MM.1S (cell line): ENCODE results near the gene LCN12.

Experiments
- DNase-seq: peaks from one replicate; pipeline ENCODE4 v3.0.0-alpha.2; 2015
- H2AFZ ChIP-seq: fragments of 300-600 bp; sonication (generic); 2 replicates; pipeline ENCODE4 v1.6.0; 2016; ENCODE audit warnings: antibody characterized with exemption, low read length
- H3F3A ChIP-seq: fragments of 300-600 bp; sonication (generic); 2 replicates; pipeline ENCODE4 v1.6.1; 2016; ENCODE audit warnings: mild to moderate bottlenecking, antibody characterized with exemption, low read length, moderate library complexity, mixed read lengths; ENCODE audit not compliant: insufficient read depth
- H3K27ac ChIP-seq: fragments of 300-600 bp; sonication (generic); 2 replicates; pipeline ENCODE4 v1.5.1; 2016; ENCODE audit warnings: mild to moderate bottlenecking, low read length
- H3K27me3 ChIP-seq: fragments of 300-600 bp; sonication (generic); replicated peaks from 2 replicates; pipeline ENCODE4 v1.6.0; 2016; ENCODE audit warnings: low read length; ENCODE audit not compliant: insufficient read depth
- H3K36me3 ChIP-seq: fragments of 300-600 bp; sonication (generic); replicated peaks from 2 replicates; pipeline ENCODE4 v1.6.1; 2016; ENCODE audit warnings: mild to moderate bottlenecking, low read length, mixed read lengths; ENCODE audit not compliant: insufficient read depth
- H3K4me1 ChIP-seq: fragments of 300-600 bp; sonication (generic); 2 replicates; pipeline ENCODE4 v1.6.1; 2016; ENCODE audit warnings: low read length, mixed read lengths
- H3K4me2 ChIP-seq: fragments of 300-600 bp; sonication (generic); 2 replicates; pipeline ENCODE4 v1.6.0; 2016; ENCODE audit warnings: low read depth, low read length
- H3K4me3 ChIP-seq: fragments of 300-600 bp; sonication (generic); 2 replicates; pipeline ENCODE4 v1.5.1; 2016; ENCODE audit warnings: low read length, mixed read lengths
- H3K79me2 ChIP-seq: fragments of 300-600 bp; sonication (generic); 2 replicates; pipeline ENCODE4 v1.6.1; 2016; ENCODE audit warnings: mixed run types, low read length, mixed read lengths
- H3K9ac ChIP-seq: fragments of 300-600 bp; sonication (generic); 2 replicates; pipeline ENCODE4 v1.6.1; 2016; ENCODE audit warnings: low read length, mixed read lengths
- H3K9me2 ChIP-seq: fragments of 300-600 bp; sonication (generic); replicated peaks from 2 replicates; pipeline ENCODE4 v1.6.1; 2016; ENCODE audit warnings: mild to moderate bottlenecking, low read length, mixed read lengths; ENCODE audit not compliant: insufficient read depth
- H3K9me3 ChIP-seq: fragments of 300-600 bp; sonication (generic); replicated peaks from 2 replicates; pipeline ENCODE4 v1.6.1; 2016; ENCODE audit warnings: mild to moderate bottlenecking, low read length, mixed read lengths; ENCODE audit not compliant: insufficient read depth
- H4K20me1 ChIP-seq: fragments of 300-600 bp; sonication (generic); 2 replicates; pipeline ENCODE4 v1.6.1; 2016; ENCODE audit warnings: mild to moderate bottlenecking, low read length, moderate library complexity, mixed read lengths; ENCODE audit not compliant: insufficient read depth
- EZH2 ChIP-seq: fragments of 300-600 bp; sonication (generic); optimal IDR thresholded peaks from 2 replicates; pipeline ENCODE3; 2017; ENCODE audit warnings: low read depth, mild to moderate bottlenecking, antibody characterized with exemption, low read length, mixed read lengths
- EZH2phosphoT487 ChIP-seq: fragments of 300-600 bp; sonication (generic); IDR thresholded peaks from 2 replicates; pipeline ENCODE4 v1.6.1; 2018; ENCODE audit warnings: antibody characterized with exemption, low read length
- TF ChIP-seq, protein P1 (sequence below): fragments of 300-600 bp; sonication (generic); IDR thresholded peaks from 2 replicates; pipeline ENCODE4 v1.5.1; 2016; ENCODE audit warnings: antibody characterized with exemption, low read length, mixed read lengths

LCN12 gene

DNA sequence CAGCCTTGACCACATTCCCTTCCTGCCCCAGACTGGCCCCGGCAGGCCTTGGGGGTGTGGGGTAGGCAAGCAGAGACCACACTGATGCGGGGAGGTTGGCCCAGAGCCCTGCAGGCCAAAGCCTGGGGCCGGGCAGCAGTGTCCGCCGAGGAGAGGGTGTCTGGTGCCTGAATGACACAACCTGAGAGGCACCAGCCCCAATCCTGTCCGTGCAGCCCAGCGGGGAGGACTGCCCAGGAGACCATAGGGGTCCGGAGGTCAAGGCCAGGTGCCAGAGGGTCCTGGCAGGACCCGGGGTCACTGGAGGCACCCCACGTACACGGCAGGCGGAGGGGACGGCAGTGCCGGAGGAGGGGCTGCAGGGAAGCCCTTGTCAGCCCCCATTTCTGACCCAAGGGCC, 19.7 kb downstream of the LCN12 start:
- no peaks in the 10 kb centered on the region for H3K4me1 ChIP-seq
- no peaks in the 10 kb centered on the region for H4K20me1 ChIP-seq
- no peak overlapping the region for H3K4me2 ChIP-seq
- H3K9me3 ChIP-seq = no peaks in the 10 kb centered on the region
- H3K79me2 ChIP-seq = no peaks in the 10 kb centered on the region
- H2AFZ ChIP-seq = no peak overlapping the region
- no peaks in the 10 kb centered on the region for H3K9me2 ChIP-seq
- H3K36me3 ChIP-seq = no peaks in the 10 kb centered on the region
- no peak for TF ChIP-seq EZH2
- TF ChIP-seq EZH2phosphoT487 = no peak
- TF ChIP-seq, protein P1, sequence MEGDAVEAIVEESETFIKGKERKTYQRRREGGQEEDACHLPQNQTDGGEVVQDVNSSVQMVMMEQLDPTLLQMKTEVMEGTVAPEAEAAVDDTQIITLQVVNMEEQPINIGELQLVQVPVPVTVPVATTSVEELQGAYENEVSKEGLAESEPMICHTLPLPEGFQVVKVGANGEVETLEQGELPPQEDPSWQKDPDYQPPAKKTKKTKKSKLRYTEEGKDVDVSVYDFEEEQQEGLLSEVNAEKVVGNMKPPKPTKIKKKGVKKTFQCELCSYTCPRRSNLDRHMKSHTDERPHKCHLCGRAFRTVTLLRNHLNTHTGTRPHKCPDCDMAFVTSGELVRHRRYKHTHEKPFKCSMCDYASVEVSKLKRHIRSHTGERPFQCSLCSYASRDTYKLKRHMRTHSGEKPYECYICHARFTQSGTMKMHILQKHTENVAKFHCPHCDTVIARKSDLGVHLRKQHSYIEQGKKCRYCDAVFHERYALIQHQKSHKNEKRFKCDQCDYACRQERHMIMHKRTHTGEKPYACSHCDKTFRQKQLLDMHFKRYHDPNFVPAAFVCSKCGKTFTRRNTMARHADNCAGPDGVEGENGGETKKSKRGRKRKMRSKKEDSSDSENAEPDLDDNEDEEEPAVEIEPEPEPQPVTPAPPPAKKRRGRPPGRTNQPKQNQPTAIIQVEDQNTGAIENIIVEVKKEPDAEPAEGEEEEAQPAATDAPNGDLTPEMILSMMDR = no peak
- H3F3A ChIP-seq = no peaks in the 10 kb centered on the region
- H3K27me3 ChIP-seq = peaks cover 85% of the 10 kb centered on the region
- no peak for DNase-seq
- no peak overlapping the region for H3K27ac ChIP-seq
- no peak overlapping the region for H3K4me3 ChIP-seq
- H3K9ac ChIP-seq = no peak overlapping the region

DNA sequence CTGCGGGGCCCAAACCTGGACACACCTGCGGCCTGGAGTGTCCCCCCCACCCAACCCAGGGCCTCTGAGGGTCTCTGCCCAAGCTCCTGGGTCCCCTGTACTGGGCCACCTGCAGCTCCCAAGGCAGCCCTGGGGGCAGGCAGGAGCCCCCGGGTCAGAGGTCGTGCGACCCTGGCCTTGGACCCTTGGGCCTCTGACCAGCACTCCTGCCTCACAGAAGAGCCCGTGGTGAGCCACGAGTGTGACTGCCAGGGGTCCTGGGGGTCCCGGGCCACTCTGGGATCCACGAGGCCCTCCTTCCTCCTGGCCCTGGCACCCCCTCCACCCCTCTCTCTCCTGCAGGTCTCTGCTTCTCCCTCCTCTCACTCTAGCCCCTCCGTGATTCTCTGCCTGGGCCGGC, 20.3 kb downstream of the LCN12 start:
- H3K9me3 ChIP-seq = no peaks in the 10 kb centered on the region
- no peak for DNase-seq
- H3K4me1 ChIP-seq = no peaks in the 10 kb centered on the region
- H3K4me2 ChIP-seq = no peak overlapping the region
- H4K20me1 ChIP-seq = no peaks in the 10 kb centered on the region
- no peaks in the 10 kb centered on the region for H3K36me3 ChIP-seq
- TF ChIP-seq, protein P1 = no peak
- TF ChIP-seq EZH2 = no peak
- no peak for TF ChIP-seq EZH2phosphoT487
- no peak overlapping the region for H2AFZ ChIP-seq
- no peak overlapping the region for H3K9ac ChIP-seq
- peaks cover 85% of the 10 kb centered on the region for H3K27me3 ChIP-seq
- H3K27ac ChIP-seq = no peak overlapping the region
- no peaks in the 10 kb centered on the region for H3F3A ChIP-seq
- H3K4me3 ChIP-seq = no peak overlapping the region
- H3K9me2 ChIP-seq = no peaks in the 10 kb centered on the region
- no peaks in the 10 kb centered on the region for H3K79me2 ChIP-seq

GRCh38 chr9:136972743-136973142, 20.7 kb downstream of the LCN12 start:
- TF ChIP-seq EZH2 (no peak), EZH2phosphoT487 (no peak)
- TF ChIP-seq, protein P1 = no peak

More at GRCh38 chr9:136972743-136973142, 20.7 kb downstream of the LCN12 start:
- no peaks in the 10 kb centered on the region for H3F3A ChIP-seq
- H3K36me3 ChIP-seq = no peaks in the 10 kb centered on the region
- no peak overlapping the region for H3K4me3 ChIP-seq
- H3K79me2 ChIP-seq = no peaks in the 10 kb centered on the region
- no peaks in the 10 kb centered on the region for H3K9me2 ChIP-seq
- no peak overlapping the region for H3K27ac ChIP-seq
- H3K9me3 ChIP-seq = no peaks in the 10 kb centered on the region
- H3K27me3 ChIP-seq = peaks cover 85% of the 10 kb centered on the region
- DNase-seq = no peak
- no peaks in the 10 kb centered on the region for H3K4me1 ChIP-seq
- no peaks in the 10 kb centered on the region for H4K20me1 ChIP-seq
- no peak overlapping the region for H3K4me2 ChIP-seq
- H2AFZ ChIP-seq = no peak overlapping the region
- H3K9ac ChIP-seq = no peak overlapping the region
